Measurements from ENCODE around the gene GLCCI1.

Gene GLCCI1

GRCh38 chr7:7965301-7965700 is 3.3 kb upstream of the GLCCI1 start:
- H3K4me1 ChIP-seq (ENCODE audit: control insufficient read depth in 1 of 2, insufficient read depth in 2 of 2, low read length in 2 of 2) = no peaks in the 10 kb centered on the region
- H2BK120ac ChIP-seq (ENCODE audit: insufficient read depth, low read length, poor library complexity) = no peak overlapping the region
- H4K12ac ChIP-seq (ENCODE audit: low read depth, low read length) = no peak overlapping the region
- H3K9me3 ChIP-seq (ENCODE audit: insufficient read depth, low read depth, low read length) = no peaks in the 10 kb centered on the region
- no CpG with 5 or more reads among the region's 1 CpG for WGBS (ENCODE audit: extremely low coverage, insufficient coverage, insufficient read length)
- no peak overlapping the region for H3K18ac ChIP-seq (ENCODE audit: low read length)
- H3K14ac ChIP-seq (ENCODE audit: low read length) = no peak overlapping the region
- H2AFZ ChIP-seq (ENCODE audit: insufficient read depth, low read length, poor library complexity) = no peak overlapping the region
- no peak overlapping the region for H4K8ac ChIP-seq (ENCODE audit: low read depth, low read length)
- no peak overlapping the region for H2BK12ac ChIP-seq (ENCODE audit: low read length)
- H3K4ac ChIP-seq (ENCODE audit: low read depth, low read length) = no peak overlapping the region
- no peak overlapping the region for H3K23ac ChIP-seq (ENCODE audit: low read length)
- peaks cover 11% of the 10 kb centered on the region for H3K79me2 ChIP-seq (ENCODE audit: control insufficient read depth, insufficient read depth, low read length, poor library complexity)
- no peak overlapping the region for H2BK5ac ChIP-seq (ENCODE audit: low read depth, low read length, poor library complexity)
- H3K79me1 ChIP-seq (ENCODE audit: low read length) = peaks cover 12% of the 10 kb centered on the region
- H3K9ac ChIP-seq (ENCODE audit: low read length) = no peak overlapping the region
- H3K4me3 ChIP-seq (ENCODE audit: low read depth, low read length) = no peak overlapping the region
- H3K27ac ChIP-seq (ENCODE audit: low read depth, low read length) = no peak overlapping the region
- H3K4me2 ChIP-seq (ENCODE audit: low read length) = no peak overlapping the region
- no peaks in the 10 kb centered on the region for H3K27me3 ChIP-seq (ENCODE audit: insufficient read depth, low read length)
- no peak overlapping the region for H2AK5ac ChIP-seq (ENCODE audit: low read length)
- no peak for DNase-seq
- H3K36me3 ChIP-seq (ENCODE audit: control insufficient read depth in 1 of 2, insufficient read depth in 2 of 2, low read length in 2 of 2) = no peaks in the 10 kb centered on the region
- no peak overlapping the region for H4K91ac ChIP-seq (ENCODE audit: low read depth, low read length)

- Histone ChIP-seq H3K14ac (ENCODE audit: low read length) (no peak overlapping the region), H2BK120ac (ENCODE audit: insufficient read depth, low read length, poor library complexity) (no peak overlapping the region), H2AK5ac (ENCODE audit: low read length) (no peak overlapping the region), H3K79me1 (ENCODE audit: low read length) (peaks cover 12% of the 10 kb centered on the region), H3K79me2 (ENCODE audit: control insufficient read depth, insufficient read depth, low read length, poor library complexity) (peaks cover 11% of the 10 kb centered on the region), H2BK5ac (ENCODE audit: low read depth, low read length, poor library complexity) (no peak overlapping the region), H4K91ac (ENCODE audit: low read depth, low read length) (no peak overlapping the region), H3K4me2 (ENCODE audit: low read length) (no peak overlapping the region), H3K27me3 (ENCODE audit: insufficient read depth, low read length) (no peaks in the 10 kb centered on the region), H3K23ac (ENCODE audit: low read length) (no peak overlapping the region), H3K27ac (ENCODE audit: low read depth, low read length) (no peak overlapping the region), H3K9ac (ENCODE audit: low read length) (no peak overlapping the region), H4K12ac (ENCODE audit: low read depth, low read length) (no peak overlapping the region), H2BK12ac (ENCODE audit: low read length) (no peak overlapping the region), H2AFZ (ENCODE audit: insufficient read depth, low read length, poor library complexity) (no peak overlapping the region), H3K4me3 (ENCODE audit: low read depth, low read length) (no peak overlapping the region), H3K4ac (ENCODE audit: low read depth, low read length) (no peak overlapping the region), H3K18ac (ENCODE audit: low read length) (no peak overlapping the region), H3K4me1 (ENCODE audit: control insufficient read depth in 1 of 2, insufficient read depth in 2 of 2, low read length in 2 of 2) (peaks cover 0 to 4% of the 10 kb centered on the region in 2 experiments), H3K9me3 (ENCODE audit: insufficient read depth, low read depth, low read length) (no peaks in the 10 kb centered on the region), H4K8ac (ENCODE audit: low read depth, low read length) (no peak overlapping the region), H3K36me3 (ENCODE audit: control insufficient read depth in 1 of 2, insufficient read depth in 2 of 2, low read length in 2 of 2) (no peaks in the 10 kb centered on the region)
- no peak for DNase-seq
- WGBS (ENCODE audit: extremely low coverage, insufficient coverage, insufficient read length) = no CpG with 5 or more reads among the region's 3 CpGs
Observed at GRCh38 chr7:7966141-7966734, 2.4 kb upstream of the GLCCI1 start.

- Histone ChIP-seq H3K4ac (ENCODE audit: low read depth, low read length) (no peak overlapping the region), H3K9me3 (ENCODE audit: insufficient read depth, low read depth, low read length) (no peaks in the 10 kb centered on the region), H3K79me1 (ENCODE audit: low read length) (peaks cover 12% of the 10 kb centered on the region), H4K12ac (ENCODE audit: low read depth, low read length) (no peak overlapping the region), H4K91ac (ENCODE audit: low read depth, low read length) (no peak overlapping the region), H3K79me2 (ENCODE audit: control insufficient read depth, insufficient read depth, low read length, poor library complexity) (peaks cover 11% of the 10 kb centered on the region), H3K14ac (ENCODE audit: low read length) (no peak overlapping the region), H3K4me3 (ENCODE audit: low read depth, low read length) (peak overlapping the region; percentile 80), H3K4me1 (ENCODE audit: control insufficient read depth in 1 of 2, insufficient read depth in 2 of 2, low read length in 2 of 2) (peaks cover 0 to 4% of the 10 kb centered on the region in 2 experiments), H3K18ac (ENCODE audit: low read length) (no peak overlapping the region), H3K9ac (ENCODE audit: low read length) (peak overlapping the region; percentile 80), H3K27ac (ENCODE audit: low read depth, low read length) (no peak overlapping the region), H4K8ac (ENCODE audit: low read depth, low read length) (no peak overlapping the region), H2BK12ac (ENCODE audit: low read length) (no peak overlapping the region), H2BK5ac (ENCODE audit: low read depth, low read length, poor library complexity) (no peak overlapping the region), H3K23ac (ENCODE audit: low read length) (no peak overlapping the region), H3K4me2 (ENCODE audit: low read length) (peak overlapping the region; percentile 100), H3K36me3 (ENCODE audit: control insufficient read depth in 1 of 2, insufficient read depth in 2 of 2, low read length in 2 of 2) (no peaks in the 10 kb centered on the region), H2AFZ (ENCODE audit: insufficient read depth, low read length, poor library complexity) (peak overlapping the region; percentile 91), H2BK120ac (ENCODE audit: insufficient read depth, low read length, poor library complexity) (no peak overlapping the region), H3K27me3 (ENCODE audit: insufficient read depth, low read length) (no peaks in the 10 kb centered on the region), H2AK5ac (ENCODE audit: low read length) (no peak overlapping the region)
- no peak for DNase-seq
- WGBS (ENCODE audit: extremely low coverage, insufficient coverage, insufficient read length) = no CpG with 5 or more reads among the region's 14 CpGs
Observed at GRCh38 chr7:7967886-7968543, 581 bp upstream of the GLCCI1 start.

- H3K18ac ChIP-seq (ENCODE audit: low read length) = peak overlapping the region; percentile 99
- H3K4me2 ChIP-seq (ENCODE audit: low read length) = peak overlapping the region; percentile 78
- peak overlapping the region; percentile 77 for H2AFZ ChIP-seq (ENCODE audit: insufficient read depth, low read length, poor library complexity)
- WGBS (ENCODE audit: extremely low coverage, insufficient coverage, insufficient read length) = no CpG with 5 or more reads among the region's 98 CpGs
- H3K79me2 ChIP-seq (ENCODE audit: control insufficient read depth, insufficient read depth, low read length, poor library complexity) = peaks cover 11% of the 10 kb centered on the region
- H3K4me3 ChIP-seq (ENCODE audit: low read depth, low read length) = peak overlapping the region; percentile 99
- DNase-seq = peak; percentile 17 to 55
- peak overlapping the region; percentile 56 for H2BK120ac ChIP-seq (ENCODE audit: insufficient read depth, low read length, poor library complexity)
- peak overlapping the region; percentile 90 for H3K4ac ChIP-seq (ENCODE audit: low read depth, low read length)
- no peaks in the 10 kb centered on the region for H3K36me3 ChIP-seq (ENCODE audit: control insufficient read depth in 1 of 2, insufficient read depth in 2 of 2, low read length in 2 of 2)
- no peak overlapping the region for H3K23ac ChIP-seq (ENCODE audit: low read length)
- peak overlapping the region; percentile 98 for H4K91ac ChIP-seq (ENCODE audit: low read depth, low read length)
- H3K79me1 ChIP-seq (ENCODE audit: low read length) = peaks cover 12% of the 10 kb centered on the region
- no peaks in the 10 kb centered on the region for H3K27me3 ChIP-seq (ENCODE audit: insufficient read depth, low read length)
- peak overlapping the region; percentile 83 for H2BK5ac ChIP-seq (ENCODE audit: low read depth, low read length, poor library complexity)
- H3K27ac ChIP-seq (ENCODE audit: low read depth, low read length) = peak overlapping the region; percentile 66
- no peaks in the 10 kb centered on the region for H3K9me3 ChIP-seq (ENCODE audit: insufficient read depth, low read depth, low read length)
- H2AK5ac ChIP-seq (ENCODE audit: low read length) = no peak overlapping the region
- peak overlapping the region; percentile 63 for H4K8ac ChIP-seq (ENCODE audit: low read depth, low read length)
- H2BK12ac ChIP-seq (ENCODE audit: low read length) = no peak overlapping the region
- peaks cover 0 to 4% of the 10 kb centered on the region in 2 experiments for H3K4me1 ChIP-seq (ENCODE audit: control insufficient read depth in 1 of 2, insufficient read depth in 2 of 2, low read length in 2 of 2)
- no peak overlapping the region for H4K12ac ChIP-seq (ENCODE audit: low read depth, low read length)
- H3K14ac ChIP-seq (ENCODE audit: low read length) = peak overlapping the region; percentile 59
- peak overlapping the region; percentile 91 for H3K9ac ChIP-seq (ENCODE audit: low read length)
Observed at GRCh38 chr7:7969306-7970236, 975 bp downstream of the GLCCI1 start.

Measured in trophoblast cell (in vitro differentiated cells and primary cell).